ENCODE data around the gene DNAH11.

GRCh38 chr7:21844742-21845141, 301.9 kb downstream of the DNAH11 start:
- TF ChIP-seq CTCF (IDR thresholded peaks at IDR 0.05): no peak
- TF ChIP-seq ZFX (IDR thresholded peaks at IDR 0.05; ENCODE audit: borderline replicate concordance): no peak
